Activated naive CD8-positive, alpha-beta T cell treated with anti-CD3 and anti-CD28 coated beads, Interleukin-2, amount 10 ng/mL, durations not matched to agents 7 days and 5 days (primary cell): ENCODE measurements around the gene FRMPD3. TPM values are rescaled to one million over a fixed set of nuclear protein-coding genes. Genes with fewer than 3 reads are reported as not detected.

Experiments
- ATAC-seq: fragments of 150-1000 bp; cut with Tn5 transposase; one replicate; pipeline ENCODE4 v1.10.0; 2021; ENCODE audit warnings: low read depth, moderate library complexity
- POLR2A ChIA-PET: fragments of 350-600 bp; sonication (Branson Sonifier 250); formaldehyde crosslinking; loops from one replicate; lab custom pipeline; 2021; ENCODE audit warnings: antibody characterized with exemption; lab: Charles Lee
- DNase-seq: peaks from one replicate; pipeline ENCODE4 v3.0.0; 2021
- H3K27ac Mint-ChIP-seq: one replicate; pipeline ENCODE4 v1.8.0; 2022; ENCODE audit warnings: mild to moderate bottlenecking, mixed read lengths
- H3K27me3 Mint-ChIP-seq: one replicate; pipeline ENCODE4 v1.8.0; 2022; ENCODE audit warnings: mild to moderate bottlenecking, moderate library complexity, mixed read lengths
- H3K36me3 Mint-ChIP-seq: one replicate; pipeline ENCODE4 v1.8.0; 2021; ENCODE audit warnings: mild to moderate bottlenecking, mixed read lengths
- H3K4me1 Mint-ChIP-seq: one replicate; pipeline ENCODE4 v1.8.0; 2021; ENCODE audit warnings: mixed read lengths
- H3K4me3 Mint-ChIP-seq: one replicate; pipeline ENCODE4 v1.8.0; 2022; ENCODE audit warnings: mild to moderate bottlenecking, moderate library complexity, mixed read lengths
- H3K9me3 Mint-ChIP-seq: one replicate; pipeline ENCODE4 v1.8.0; 2021; ENCODE audit warnings: mixed read lengths
- total RNA-seq, 2 experiments: library from RNA; stranded (reverse); gene quantifications; one replicate each; pipeline ENCODE4 v1.2.3, GENCODE V29; 2021

The FRMPD3 gene
- 1 to 10 TPM; 1.4 to 2.0 TPM for total RNA-seq

- POLR2A ChIA-PET = no interaction called here
- no peaks in the 10 kb centered on the region for H3K36me3 Mint-ChIP-seq
- peaks cover 10% of the 10 kb centered on the region for H3K4me1 Mint-ChIP-seq
- H3K4me3 Mint-ChIP-seq = peak within 1 kb of the TSS; percentile 61
- no peak within 1 kb of the TSS for H3K27ac Mint-ChIP-seq
- H3K27me3 Mint-ChIP-seq = peaks cover 53% of the 10 kb centered on the region
- H3K9me3 Mint-ChIP-seq = no peaks in the 10 kb centered on the region
- peak; percentile 30 for DNase-seq
- ATAC-seq = no peak
Measured at GRCh38 chrX:107448998-107449835, at the start of gene FRMPD3. Gene FRMPD3, plus strand, starts transcription at chrX:107449652. Its CDS starts 76,937 bp downstream, at chrX:107526589.

GRCh38 chrX:107420571-107420970 lies 28.9 kb upstream of the FRMPD3 start:
- no peaks in the 10 kb centered on the region for H3K4me1 Mint-ChIP-seq
- POLR2A ChIA-PET = no interaction called here
- H3K27me3 Mint-ChIP-seq = peaks cover 4% of the 10 kb centered on the region

GRCh38 chrX:107421337-107421861 lies 28.1 kb upstream of the FRMPD3 start:
- H3K27ac Mint-ChIP-seq = no peak overlapping the region
- no peak overlapping the region for H3K4me3 Mint-ChIP-seq
- H3K4me1 Mint-ChIP-seq = no peaks in the 10 kb centered on the region
- H3K9me3 Mint-ChIP-seq = no peaks in the 10 kb centered on the region
- DNase-seq (no peak), ATAC-seq (no peak)
- POLR2A ChIA-PET = no interaction called here
- H3K36me3 Mint-ChIP-seq = no peaks in the 10 kb centered on the region
- H3K27me3 Mint-ChIP-seq = peaks cover 4% of the 10 kb centered on the region

More at GRCh38 chrX:107420571-107420970, 28.9 kb upstream of the FRMPD3 start:
- ATAC-seq (no peak), DNase-seq (no peak)
- Mint-ChIP-seq H3K4me3 (no peak overlapping the region), H3K36me3 (no peaks in the 10 kb centered on the region), H3K27ac (no peak overlapping the region), H3K9me3 (no peaks in the 10 kb centered on the region)

- Mint-ChIP-seq H3K36me3 (no peaks in the 10 kb centered on the region), H3K27me3 (peaks cover 5% of the 10 kb centered on the region), H3K4me1 (no peaks in the 10 kb centered on the region), H3K9me3 (no peaks in the 10 kb centered on the region), H3K4me3 (no peak overlapping the region), H3K27ac (no peak overlapping the region)
- ATAC-seq (no peak), DNase-seq (peak; percentile 33)
- POLR2A ChIA-PET = no interaction called here
Measured at GRCh38 chrX:107429090-107429489, 20.4 kb upstream of the FRMPD3 start.

- Mint-ChIP-seq H3K4me3 (no peak overlapping the region), H3K27me3 (peaks cover 2% of the 10 kb centered on the region), H3K27ac (no peak overlapping the region), H3K9me3 (no peaks in the 10 kb centered on the region), H3K4me1 (no peaks in the 10 kb centered on the region), H3K36me3 (no peaks in the 10 kb centered on the region)
- ATAC-seq (no peak), DNase-seq (no peak)
- POLR2A ChIA-PET = no interaction called here
Measured at GRCh38 chrX:107440187-107440586, 9.3 kb upstream of the FRMPD3 start.

- Mint-ChIP-seq H3K27ac (no peak overlapping the region), H3K4me3 (no peak overlapping the region), H3K36me3 (no peaks in the 10 kb centered on the region), H3K9me3 (no peaks in the 10 kb centered on the region), H3K4me1 (no peaks in the 10 kb centered on the region), H3K27me3 (peaks cover 2% of the 10 kb centered on the region)
- POLR2A ChIA-PET = no interaction called here
- DNase-seq (no peak), ATAC-seq (no peak)
Measured at GRCh38 chrX:107440692-107441091, 8.8 kb upstream of the FRMPD3 start.

- H3K27me3 Mint-ChIP-seq = peaks cover 14% of the 10 kb centered on the region
- H3K4me3 Mint-ChIP-seq = no peak overlapping the region
- no peak overlapping the region for H3K27ac Mint-ChIP-seq
- DNase-seq (no peak), ATAC-seq (no peak)
- POLR2A ChIA-PET = no interaction called here
- no peaks in the 10 kb centered on the region for H3K36me3 Mint-ChIP-seq
- H3K4me1 Mint-ChIP-seq = no peaks in the 10 kb centered on the region
- H3K9me3 Mint-ChIP-seq = no peaks in the 10 kb centered on the region
Measured at GRCh38 chrX:107442914-107443527, 6.4 kb upstream of the FRMPD3 start.

- Mint-ChIP-seq H3K36me3 (no peaks in the 10 kb centered on the region), H3K4me3 (no peak overlapping the region), H3K27ac (no peak overlapping the region), H3K4me1 (peaks cover 3% of the 10 kb centered on the region), H3K27me3 (peaks cover 23% of the 10 kb centered on the region), H3K9me3 (no peaks in the 10 kb centered on the region)
- POLR2A ChIA-PET = no interaction called here
- ATAC-seq = no peak
- DNase-seq = no peak
Measured at GRCh38 chrX:107445146-107445545, 4.3 kb upstream of the FRMPD3 start.

- Mint-ChIP-seq H3K9me3 (no peaks in the 10 kb centered on the region), H3K27me3 (peaks cover 27% of the 10 kb centered on the region), H3K36me3 (no peaks in the 10 kb centered on the region), H3K4me1 (peaks cover 5% of the 10 kb centered on the region), H3K4me3 (no peak overlapping the region), H3K27ac (no peak overlapping the region)
- POLR2A ChIA-PET = no interaction called here
- DNase-seq = no peak
- no peak for ATAC-seq
Measured at GRCh38 chrX:107445631-107446030, 3.8 kb upstream of the FRMPD3 start.

GRCh38 chrX:107447642-107448041 lies 1.8 kb upstream of the FRMPD3 start:
- Mint-ChIP-seq H3K4me3 (no peak overlapping the region), H3K27me3 (peaks cover 47% of the 10 kb centered on the region), H3K9me3 (no peaks in the 10 kb centered on the region), H3K27ac (no peak overlapping the region), H3K4me1 (peaks cover 10% of the 10 kb centered on the region), H3K36me3 (no peaks in the 10 kb centered on the region)
- ATAC-seq (no peak), DNase-seq (no peak)
- POLR2A ChIA-PET = no interaction called here

GRCh38 chrX:107448625-107448997 lies 841 bp upstream of the FRMPD3 start:
- DNase-seq = no peak
- no peak overlapping the region for H3K27ac Mint-ChIP-seq
- H3K27me3 Mint-ChIP-seq = peaks cover 53% of the 10 kb centered on the region
- H3K36me3 Mint-ChIP-seq = no peaks in the 10 kb centered on the region
- H3K4me3 Mint-ChIP-seq = peak overlapping the region; percentile 61
- no peak for ATAC-seq
- POLR2A ChIA-PET = no interaction called here
- H3K9me3 Mint-ChIP-seq = no peaks in the 10 kb centered on the region
- H3K4me1 Mint-ChIP-seq = peaks cover 10% of the 10 kb centered on the region

GRCh38 chrX:107450823-107451509 lies 1.5 kb downstream of the FRMPD3 start:
- no peak for ATAC-seq
- peak; percentile 23 for DNase-seq
- Mint-ChIP-seq H3K9me3 (no peaks in the 10 kb centered on the region), H3K27ac (no peak overlapping the region), H3K4me1 (peaks cover 10% of the 10 kb centered on the region), H3K4me3 (peak overlapping the region; percentile 52), H3K27me3 (peaks cover 51% of the 10 kb centered on the region), H3K36me3 (no peaks in the 10 kb centered on the region)
- POLR2A ChIA-PET = no interaction called here

GRCh38 chrX:107451731-107452130 lies 2.3 kb downstream of the FRMPD3 start:
- H3K4me1 Mint-ChIP-seq = peaks cover 10% of the 10 kb centered on the region
- ATAC-seq (no peak), DNase-seq (no peak)
- peaks cover 50% of the 10 kb centered on the region for H3K27me3 Mint-ChIP-seq
- no peak overlapping the region for H3K4me3 Mint-ChIP-seq
- H3K36me3 Mint-ChIP-seq = no peaks in the 10 kb centered on the region
- POLR2A ChIA-PET = no interaction called here
- H3K27ac Mint-ChIP-seq = no peak overlapping the region
- no peaks in the 10 kb centered on the region for H3K9me3 Mint-ChIP-seq
